Caco-2 (cell line): ENCODE measurements around the gene ASB10. TPM values are rescaled to one million over a fixed set of nuclear protein-coding genes. Genes with fewer than 3 reads are reported as not detected.

Experiments used
- BruUV-seq: library from RNA; stranded (reverse); fragments of 400-500 nt; replicated peaks from 2 replicates; lab custom pipeline; 2021; lab: Mats Ljungman, UMichigan
- CTCF ChIA-PET: fragments of 300-600 bp; sonication (Branson Sonifier 250); formaldehyde crosslinking; loops from one replicate; lab custom pipeline; 2022; ENCODE audit warnings: antibody characterized with exemption; lab: Charles Lee
- POLR2A ChIA-PET: fragments of 300-600 bp; sonication (Branson Sonifier 250); formaldehyde crosslinking; loops from one replicate; lab custom pipeline; 2022; ENCODE audit warnings: antibody characterized with exemption; lab: Charles Lee
- DNase-seq, 2 experiments: peaks; one replicate each; pipeline versions ENCODE4 v3.0.0 to v3.0.0-alpha.2; 2020 to 2022
- H3K27me3 ChIP-seq: replicated peaks from 2 replicates; pipeline ENCODE4 v1.6.0; 2011; ENCODE audit warnings: low read length; ENCODE audit not compliant: control insufficient read depth, insufficient read depth
- H3K36me3 ChIP-seq: 2 replicates; pipeline ENCODE4 v1.5.1; 2011; ENCODE audit warnings: low read length; ENCODE audit not compliant: control insufficient read depth, insufficient read depth
- H3K4me1 ChIP-seq: fragments of 250-450 bp; sonication (Bioruptor Pico); 2 replicates; pipeline ENCODE4 v1.5.1; 2020; ENCODE audit warnings: mild to moderate bottlenecking
- H3K4me3 ChIP-seq: 2 replicates; pipeline ENCODE4 v1.5.1; 2011; ENCODE audit warnings: low read depth, mild to moderate bottlenecking, control low read depth, low read length
- H3K9me3 ChIP-seq: fragments of 250-450 bp; sonication (Bioruptor Pico); 2 replicates; pipeline ENCODE4 v1.5.1; 2020; ENCODE audit warnings: mild to moderate bottlenecking, moderate library complexity
- H3K27ac Mint-ChIP-seq: one replicate; pipeline ENCODE4 v1.8.0; 2022; ENCODE audit warnings: mixed read lengths; ENCODE audit not compliant: unreplicated experiment
- H3K27me3 Mint-ChIP-seq: one replicate; pipeline ENCODE4 v1.8.0; 2022; ENCODE audit warnings: mixed read lengths; ENCODE audit not compliant: insufficient read depth, unreplicated experiment
- H3K36me3 Mint-ChIP-seq: one replicate; pipeline ENCODE4 v1.8.0; 2022; ENCODE audit warnings: mild to moderate bottlenecking, mixed read lengths; ENCODE audit not compliant: insufficient read depth, unreplicated experiment
- H3K4me1 Mint-ChIP-seq: one replicate; pipeline ENCODE4 v1.8.0; 2022; ENCODE audit warnings: low read depth, mixed read lengths; ENCODE audit not compliant: unreplicated experiment
- H3K4me3 Mint-ChIP-seq: one replicate; pipeline ENCODE4 v1.8.0; 2022; ENCODE audit warnings: mild to moderate bottlenecking, moderate library complexity, mixed read lengths; ENCODE audit not compliant: unreplicated experiment
- H3K9me3 Mint-ChIP-seq: one replicate; pipeline ENCODE4 v1.8.0; 2022; ENCODE audit warnings: mixed read lengths; ENCODE audit not compliant: unreplicated experiment
- intact Hi-C: fragments of 100-400 bp; cut with micrococcal nuclease; formaldehyde crosslinking; loops from one replicate; pipeline ENCODE4 v1.10.0; 2022; ENCODE audit not compliant: unreplicated experiment
- total RNA-seq: library from RNA; stranded (reverse); gene quantifications from 2 replicates; pipeline ENCODE4 v1.2.3, GENCODE V29; 2022
- TF ChIP-seq, protein P1 (sequence below), 2 experiments: fragments of 200-600 bp in 1 of 2; IDR thresholded peaks; 1 replicate in 1 of 2; 2 replicates in 1 of 2; pipeline versions ENCODE4 v1.5.1 to v1.8.0; 2011 to 2022; ENCODE audit warnings: antibody characterized with exemption in 1 of 2, control low read depth in 1 of 2, inconsistent platforms in 1 of 2, low read depth in 1 of 2, low read length in 1 of 2, mild to moderate bottlenecking in 1 of 2, moderate library complexity in 1 of 2; ENCODE audit not compliant: insufficient read depth in 1 of 2, severe bottlenecking in 1 of 2, unreplicated experiment in 1 of 2

ASB10 gene
- total RNA-seq, 1 experiment from 2014 or later, result not detected

DNA sequence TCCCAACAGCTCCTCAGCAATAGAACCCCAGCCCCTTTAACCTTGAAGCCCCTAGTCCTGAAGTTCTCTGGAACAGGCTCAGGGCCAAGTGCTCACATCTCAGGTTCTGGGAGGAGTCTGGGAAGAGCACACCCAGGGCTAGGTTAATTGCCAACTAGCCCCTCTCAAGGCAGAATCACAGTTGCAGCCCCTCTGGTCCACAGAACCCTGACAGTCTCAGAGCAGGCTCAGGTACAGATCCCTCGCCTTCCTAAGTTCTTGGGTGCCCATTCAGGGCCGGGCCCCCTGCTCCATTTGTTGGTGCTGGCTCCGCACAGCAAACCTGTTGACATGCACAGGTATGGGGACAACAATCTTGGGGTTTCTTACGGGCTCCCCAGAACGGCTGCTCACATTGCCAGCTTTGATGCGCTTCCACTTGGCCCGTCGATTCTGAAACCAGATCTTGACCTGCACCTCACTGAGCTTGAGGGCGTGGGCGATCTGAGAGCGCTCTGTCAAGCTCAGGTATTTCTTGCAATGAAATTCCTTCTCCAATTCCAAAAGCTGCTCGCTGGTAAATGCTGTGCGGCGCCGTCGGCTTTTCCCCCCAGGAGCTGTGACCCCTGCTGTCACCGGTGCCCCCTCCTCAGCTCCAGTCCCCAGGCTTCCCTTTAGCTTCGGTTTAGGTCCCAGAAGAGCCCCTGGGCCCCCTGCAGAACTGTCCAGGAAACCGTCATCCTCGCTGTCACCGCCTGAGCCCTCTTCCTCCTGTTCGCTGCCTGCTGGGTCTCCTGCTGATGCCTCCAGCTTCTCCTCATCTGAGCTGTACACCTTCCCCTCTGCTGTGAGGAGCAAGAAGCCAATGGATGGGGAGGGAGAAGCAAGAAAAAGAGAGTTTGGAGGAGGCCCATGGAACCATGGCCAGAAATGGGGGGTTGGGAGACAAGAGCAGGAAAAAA lies 38.5 kb downstream of the ASB10 start:
- Histone ChIP-seq H3K4me1 (no peaks in the 10 kb centered on the region), H3K36me3 (peaks cover 2% of the 10 kb centered on the region; the same call in 1 of the 2 replicates), H3K9me3 (no peaks in the 10 kb centered on the region), H3K27me3 (no peaks in the 10 kb centered on the region), H3K4me3 (no peak overlapping the region)
- no TSS peak for BruUV-seq
- ChIA-PET CTCF (interaction anchor here (2.9 kb wide), 1 partner anchor 24 kb away, joined by 14 read pairs; no protein-coding TSS in a partner anchor), POLR2A (no interaction called here)
- H3K27ac Mint-ChIP-seq, result no peak overlapping the region
- H3K9me3 Mint-ChIP-seq, result no peaks in the 10 kb centered on the region
- no peak for DNase-seq
- peaks cover 10% of the 10 kb centered on the region for H3K36me3 Mint-ChIP-seq
- intact Hi-C loops, result no loop called here
- no peaks in the 10 kb centered on the region for H3K4me1 Mint-ChIP-seq
- no peaks in the 10 kb centered on the region for H3K27me3 Mint-ChIP-seq
- H3K4me3 Mint-ChIP-seq, result no peak overlapping the region
- TF ChIP-seq, protein P1, sequence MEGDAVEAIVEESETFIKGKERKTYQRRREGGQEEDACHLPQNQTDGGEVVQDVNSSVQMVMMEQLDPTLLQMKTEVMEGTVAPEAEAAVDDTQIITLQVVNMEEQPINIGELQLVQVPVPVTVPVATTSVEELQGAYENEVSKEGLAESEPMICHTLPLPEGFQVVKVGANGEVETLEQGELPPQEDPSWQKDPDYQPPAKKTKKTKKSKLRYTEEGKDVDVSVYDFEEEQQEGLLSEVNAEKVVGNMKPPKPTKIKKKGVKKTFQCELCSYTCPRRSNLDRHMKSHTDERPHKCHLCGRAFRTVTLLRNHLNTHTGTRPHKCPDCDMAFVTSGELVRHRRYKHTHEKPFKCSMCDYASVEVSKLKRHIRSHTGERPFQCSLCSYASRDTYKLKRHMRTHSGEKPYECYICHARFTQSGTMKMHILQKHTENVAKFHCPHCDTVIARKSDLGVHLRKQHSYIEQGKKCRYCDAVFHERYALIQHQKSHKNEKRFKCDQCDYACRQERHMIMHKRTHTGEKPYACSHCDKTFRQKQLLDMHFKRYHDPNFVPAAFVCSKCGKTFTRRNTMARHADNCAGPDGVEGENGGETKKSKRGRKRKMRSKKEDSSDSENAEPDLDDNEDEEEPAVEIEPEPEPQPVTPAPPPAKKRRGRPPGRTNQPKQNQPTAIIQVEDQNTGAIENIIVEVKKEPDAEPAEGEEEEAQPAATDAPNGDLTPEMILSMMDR (IDR thresholded peaks at IDR 0.05; ENCODE audit: insufficient read depth in 1 of 2, low read depth in 1 of 2, low read length in 1 of 2, severe bottlenecking in 1 of 2, unreplicated experiment in 1 of 2), result no peak

DNA sequence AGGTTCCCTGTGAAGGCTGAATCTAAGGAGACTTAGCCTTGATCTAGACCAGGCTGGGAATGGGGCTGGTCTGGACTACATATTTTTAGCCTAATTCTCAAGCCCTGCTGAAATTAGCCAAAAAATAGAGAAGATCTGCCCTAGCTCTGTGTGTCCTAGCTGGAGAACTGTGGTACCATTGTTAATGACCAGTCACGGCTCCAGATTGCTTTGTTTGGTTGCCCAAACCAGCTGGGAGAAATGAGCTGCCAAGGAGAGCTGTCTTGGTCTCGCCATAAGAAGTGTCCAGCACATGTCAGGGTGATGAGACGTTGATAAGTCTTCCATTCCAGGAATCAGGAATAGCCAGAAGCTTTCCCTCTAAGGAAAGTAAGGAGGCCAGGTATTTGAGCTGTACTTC lies 40.3 kb downstream of the ASB10 start:
- POLR2A ChIA-PET, result no interaction called here
- no peak overlapping the region for H3K27ac Mint-ChIP-seq

DNA sequence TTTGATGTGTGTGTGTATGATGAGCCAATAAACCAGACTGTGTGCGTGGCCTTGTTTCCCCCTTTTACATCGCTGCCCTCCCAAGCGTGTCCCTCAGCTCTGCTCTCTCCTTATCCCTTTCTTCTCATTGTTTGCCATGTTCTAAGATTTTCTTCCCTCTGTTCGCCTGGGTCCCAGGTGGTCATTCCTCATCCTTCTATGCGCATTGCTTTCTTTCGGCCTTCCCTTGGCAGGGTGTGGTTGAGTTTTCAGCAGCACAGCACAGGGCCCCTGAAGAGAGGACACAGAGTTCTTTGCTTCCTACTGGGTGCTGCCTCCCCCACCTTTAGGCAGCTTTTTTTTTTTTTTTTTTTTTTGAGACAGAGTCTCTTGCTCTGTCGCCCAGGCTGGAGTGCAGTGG lies 42.7 kb downstream of the ASB10 start:
- H3K36me3 ChIP-seq, result peaks cover 2% of the 10 kb centered on the region; the same call in 1 of the 2 replicates
- H3K4me1 ChIP-seq, result no peaks in the 10 kb centered on the region
- H3K27me3 ChIP-seq, result no peaks in the 10 kb centered on the region
- Mint-ChIP-seq H3K4me1 (no peaks in the 10 kb centered on the region), H3K9me3 (no peaks in the 10 kb centered on the region), H3K36me3 (peaks cover 33% of the 10 kb centered on the region), H3K27ac (no peak overlapping the region), H3K4me3 (no peak overlapping the region), H3K27me3 (no peaks in the 10 kb centered on the region)
- no peaks in the 10 kb centered on the region for H3K9me3 ChIP-seq
- ChIA-PET POLR2A (no interaction called here), CTCF (interaction anchor here (0.8 to 1.5 kb wide), 2 partner anchors 12 to 21 kb away, joined by 3 to 5 read pairs; no protein-coding TSS in a partner anchor)
- no peak for DNase-seq
- intact Hi-C loops, result no loop called here
- TF ChIP-seq, protein P1 (IDR thresholded peaks at IDR 0.05; ENCODE audit: insufficient read depth in 1 of 2, low read depth in 1 of 2, low read length in 1 of 2, severe bottlenecking in 1 of 2, unreplicated experiment in 1 of 2), result no peak
- H3K4me3 ChIP-seq, result no peak overlapping the region
- BruUV-seq, result no TSS peak

More for the DNA sequence above, 40.3 kb downstream of the ASB10 start:
- intact Hi-C loops, result no loop called here
- no peaks in the 10 kb centered on the region for H3K4me1 ChIP-seq
- TF ChIP-seq, protein P1 (IDR thresholded peaks at IDR 0.05; ENCODE audit: insufficient read depth in 1 of 2, low read depth in 1 of 2, low read length in 1 of 2, severe bottlenecking in 1 of 2, unreplicated experiment in 1 of 2), result no peak
- BruUV-seq, result no TSS peak
- CTCF ChIA-PET, result interaction anchor here (2.9 kb wide), 1 partner anchor 23 kb away, joined by 14 read pairs; no protein-coding TSS in a partner anchor
- no peak overlapping the region for H3K4me3 ChIP-seq
- Mint-ChIP-seq H3K27me3 (no peaks in the 10 kb centered on the region), H3K36me3 (peaks cover 24% of the 10 kb centered on the region), H3K4me1 (no peaks in the 10 kb centered on the region), H3K9me3 (no peaks in the 10 kb centered on the region), H3K4me3 (no peak overlapping the region)
- no peaks in the 10 kb centered on the region for H3K27me3 ChIP-seq
- peaks cover 2% of the 10 kb centered on the region; the same call in 1 of the 2 replicates for H3K36me3 ChIP-seq
- H3K9me3 ChIP-seq, result no peaks in the 10 kb centered on the region
- DNase-seq, result peak in 1 of 2 experiments; percentile 17
